ENCODE data around the gene CRABP2. TPM values are rescaled to one million over a fixed set of nuclear protein-coding genes. Genes with fewer than 3 reads are reported as not detected.

The CRABP2 gene
- total RNA-seq, 1 donor from 2014 or later = 0.55 TPM

DNA sequence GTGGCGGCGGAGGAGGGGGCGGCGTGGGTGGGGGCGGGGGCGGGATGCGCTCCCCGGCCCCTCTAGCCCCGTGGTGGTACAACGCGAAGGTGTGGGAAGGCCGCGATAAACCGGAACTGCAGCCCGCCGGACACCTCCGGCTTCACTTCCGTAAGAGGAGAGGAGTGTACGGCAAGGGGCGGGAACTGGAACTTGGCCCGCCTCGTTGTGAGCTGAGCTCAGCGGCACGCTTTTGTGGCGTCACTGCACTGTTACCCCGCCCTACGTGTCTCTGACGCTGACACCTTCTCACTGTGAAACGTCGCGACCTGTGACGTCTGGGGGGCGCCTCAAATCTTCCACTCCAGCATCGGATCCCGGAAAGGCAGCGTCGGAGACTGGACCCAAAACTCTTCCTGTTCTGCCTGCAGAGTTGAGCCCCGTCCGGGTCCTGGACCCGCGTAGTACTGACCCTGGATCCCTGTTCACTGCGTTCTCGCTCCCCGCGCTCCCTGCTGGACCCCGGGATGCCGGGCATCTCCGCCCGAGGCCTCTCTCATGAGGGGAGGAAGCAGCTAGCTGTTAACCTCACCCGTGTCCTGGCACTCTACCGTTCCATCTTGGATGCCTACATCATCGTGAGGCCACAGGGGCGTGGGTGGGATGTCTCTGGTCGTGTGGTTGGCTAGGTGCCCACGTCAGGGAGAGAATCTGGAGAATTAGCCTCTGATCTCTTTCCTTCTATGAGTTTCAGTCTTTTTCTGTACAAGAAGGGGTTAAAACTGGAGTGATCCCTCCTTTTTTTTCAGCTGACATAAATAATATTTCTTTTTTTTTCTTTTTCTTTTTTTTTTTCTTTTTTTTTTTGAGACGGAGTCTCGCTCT is 23.4 kb upstream of the CRABP2 start, which contains the start of gene ISG20L2:
Gene ISG20L2 (minus strand): TSS at position 168 of the 864 bp plus-strand sequence. CDS start 1,114 bp downstream, outside the sequence.
- no peak within 1 kb of the TSS for H3K4me3 Mint-ChIP-seq
- DNase-seq (peak; percentile 83), ATAC-seq (ENCODE audit: low read depth) (peak; percentile 91)
- ChIA-PET CTCF (interaction anchor here (1.0 to 6.5 kb wide), 3 partner anchors 23 to 40 kb away, joined by 4 to 182 read pairs (median 7); partner anchors contain the start of genes HDGF and PRCC), POLR2A (interaction anchor here (0.7 to 7.4 kb wide), 25 partner anchors 10 to 1324 kb away, joined by 3 to 153 read pairs (median 4); partner anchors contain the start of genes ARHGEF2, CRABP2, HDGF and MRPL24)
- no peaks in the 10 kb centered on the region for H3K27me3 Mint-ChIP-seq
- no peaks in the 10 kb centered on the region for H3K9me3 Mint-ChIP-seq
- H3K27ac Mint-ChIP-seq = peak within 1 kb of the TSS; percentile 93
- H3K36me3 Mint-ChIP-seq (ENCODE audit: low read depth) = peaks cover 47% of the 10 kb centered on the region
- H3K4me1 Mint-ChIP-seq = peaks cover 25% of the 10 kb centered on the region
- intact Hi-C loops (cut with micrococcal nuclease) = loop anchor here (1.0 to 2.0 kb wide), 5 partner anchors 12 to 272 kb away; partner anchors contain the start of genes HDGF, MRPL24 and PRCC
- TF ChIP-seq, protein P1, sequence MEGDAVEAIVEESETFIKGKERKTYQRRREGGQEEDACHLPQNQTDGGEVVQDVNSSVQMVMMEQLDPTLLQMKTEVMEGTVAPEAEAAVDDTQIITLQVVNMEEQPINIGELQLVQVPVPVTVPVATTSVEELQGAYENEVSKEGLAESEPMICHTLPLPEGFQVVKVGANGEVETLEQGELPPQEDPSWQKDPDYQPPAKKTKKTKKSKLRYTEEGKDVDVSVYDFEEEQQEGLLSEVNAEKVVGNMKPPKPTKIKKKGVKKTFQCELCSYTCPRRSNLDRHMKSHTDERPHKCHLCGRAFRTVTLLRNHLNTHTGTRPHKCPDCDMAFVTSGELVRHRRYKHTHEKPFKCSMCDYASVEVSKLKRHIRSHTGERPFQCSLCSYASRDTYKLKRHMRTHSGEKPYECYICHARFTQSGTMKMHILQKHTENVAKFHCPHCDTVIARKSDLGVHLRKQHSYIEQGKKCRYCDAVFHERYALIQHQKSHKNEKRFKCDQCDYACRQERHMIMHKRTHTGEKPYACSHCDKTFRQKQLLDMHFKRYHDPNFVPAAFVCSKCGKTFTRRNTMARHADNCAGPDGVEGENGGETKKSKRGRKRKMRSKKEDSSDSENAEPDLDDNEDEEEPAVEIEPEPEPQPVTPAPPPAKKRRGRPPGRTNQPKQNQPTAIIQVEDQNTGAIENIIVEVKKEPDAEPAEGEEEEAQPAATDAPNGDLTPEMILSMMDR (IDR thresholded peaks at IDR 0.05) = no peak

DNA sequence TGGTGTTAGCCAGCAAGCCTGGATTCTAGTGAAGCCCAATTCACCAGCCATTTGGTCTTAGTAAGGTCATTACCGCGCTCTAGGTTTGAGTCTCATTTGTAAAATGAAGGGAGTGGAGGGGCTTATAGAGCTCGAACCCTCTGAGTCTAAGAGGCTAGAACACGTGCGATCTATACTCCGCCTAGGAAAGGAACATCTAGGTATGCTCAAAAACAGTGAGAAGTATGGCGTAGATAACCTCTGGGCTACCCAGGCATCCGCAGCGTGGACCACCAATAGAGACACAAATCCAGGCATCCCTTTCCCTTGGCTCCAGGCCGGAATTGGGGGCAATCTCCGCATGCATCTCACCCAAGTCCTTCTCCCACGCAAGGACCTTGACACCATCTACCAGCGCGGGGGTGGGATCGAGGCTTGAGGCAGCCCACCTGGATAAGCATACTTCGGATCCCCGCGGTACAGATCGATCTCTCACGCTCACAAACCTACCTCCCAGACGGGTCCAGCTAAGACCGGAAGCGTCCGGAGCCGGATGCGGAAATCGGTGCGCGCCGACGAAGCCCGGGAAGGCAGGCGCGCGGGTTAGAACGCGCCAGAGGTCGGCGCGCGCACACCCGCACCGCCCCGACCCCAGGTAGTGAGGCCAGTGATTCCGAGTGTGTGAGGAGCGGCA is 22.7 kb upstream of the CRABP2 start, which contains the start of gene METTL25B:
Gene METTL25B (plus strand): TSS at position 544 of the 673 bp plus-strand sequence. CDS start 636 bp downstream, outside the sequence.
- ATAC-seq (ENCODE audit: low read depth) (peak; percentile 64), DNase-seq (peak; percentile 77)
- H3K4me1 Mint-ChIP-seq = peaks cover 25% of the 10 kb centered on the region
- H3K4me3 Mint-ChIP-seq = no peak within 1 kb of the TSS
- TF ChIP-seq, protein P1 (IDR thresholded peaks at IDR 0.05) = no peak
- H3K27me3 Mint-ChIP-seq = no peaks in the 10 kb centered on the region
- intact Hi-C loops (cut with micrococcal nuclease) = loop anchor here (1.0 to 2.0 kb wide), 5 partner anchors 13 to 271 kb away; partner anchors contain the start of genes HDGF, MRPL24 and PRCC
- ChIA-PET POLR2A (interaction anchor here (0.6 to 7.4 kb wide), 26 partner anchors 11 to 1323 kb away, joined by 3 to 153 read pairs (median 4); partner anchors contain the start of genes ARHGEF2, CRABP2, HDGF and MRPL24), CTCF (interaction anchor here (1.0 to 6.5 kb wide), 5 partner anchors 17 to 104 kb away, joined by 4 to 182 read pairs (median 7); partner anchors contain the start of genes HDGF and PRCC)
- H3K9me3 Mint-ChIP-seq = no peaks in the 10 kb centered on the region
- peak within 1 kb of the TSS; percentile 93 for H3K27ac Mint-ChIP-seq
- H3K36me3 Mint-ChIP-seq (ENCODE audit: low read depth) = peaks cover 47% of the 10 kb centered on the region

DNA sequence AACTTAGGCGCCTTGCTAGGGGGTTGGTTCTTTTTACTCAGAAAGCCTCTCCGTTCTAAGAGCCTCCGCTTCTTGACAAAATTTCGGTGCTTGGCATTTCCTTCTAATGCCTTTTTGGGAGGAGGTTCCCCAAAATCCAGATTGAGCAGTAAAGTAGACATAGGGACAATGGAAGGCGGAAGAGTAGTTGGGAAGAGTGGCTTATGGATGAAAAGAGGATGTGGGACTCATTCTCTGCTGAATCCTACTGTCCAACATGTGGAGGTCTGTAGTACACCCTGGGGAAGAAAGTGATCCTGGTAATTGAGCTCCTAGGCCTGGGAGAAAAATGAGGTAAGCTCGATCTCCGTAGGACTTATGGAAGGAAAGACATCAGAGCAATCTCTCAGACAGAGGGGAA is 22.1 kb upstream of the CRABP2 start:
- DNase-seq = no peak
- Mint-ChIP-seq H3K4me3 (no peak overlapping the region), H3K27ac (peak overlapping the region; percentile 93)

DNA sequence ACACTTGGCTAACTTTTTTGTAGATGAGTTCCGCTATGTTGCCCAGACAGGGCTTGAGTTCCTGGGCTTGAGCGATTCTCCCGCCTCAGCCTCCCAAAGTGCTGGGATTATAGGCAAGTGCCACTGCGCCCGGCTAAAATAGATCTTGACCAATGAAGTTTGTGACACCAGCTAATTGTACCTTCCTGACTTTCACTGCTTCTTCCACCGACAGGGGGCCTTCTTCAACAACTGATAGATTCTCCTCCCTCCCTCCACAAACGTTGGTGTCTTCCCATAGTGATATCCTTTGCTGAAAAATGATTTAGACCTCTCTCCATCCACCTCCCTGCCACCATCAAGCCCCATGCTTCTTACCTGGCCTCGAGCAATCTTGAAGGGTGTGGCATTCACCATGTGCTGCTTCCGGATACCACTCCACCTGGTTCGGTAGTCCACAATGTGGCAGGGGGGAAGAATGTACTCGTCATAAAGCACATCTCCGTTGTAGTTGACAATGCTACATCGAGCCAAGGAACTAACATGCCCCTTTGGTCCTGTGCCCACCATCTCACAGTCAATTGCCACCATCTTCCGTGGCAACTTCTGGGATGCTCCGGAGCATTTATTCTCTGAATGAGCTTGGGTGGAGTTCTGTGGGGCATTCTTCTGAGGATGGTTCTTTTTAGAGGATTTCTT is 21.3 kb upstream of the CRABP2 start:
- intact Hi-C loops (cut with micrococcal nuclease) = loop anchor here (1.0 kb wide), 3 partner anchors 20 to 134 kb away; partner anchors contain the start of gene NTRK1
- Mint-ChIP-seq H3K27ac (no peak overlapping the region), H3K9me3 (no peaks in the 10 kb centered on the region), H3K27me3 (no peaks in the 10 kb centered on the region), H3K36me3 (ENCODE audit: low read depth) (peaks cover 42% of the 10 kb centered on the region), H3K4me1 (peaks cover 25% of the 10 kb centered on the region), H3K4me3 (no peak overlapping the region)
- ATAC-seq (ENCODE audit: low read depth) (no peak), DNase-seq (no peak)
- TF ChIP-seq, protein P1 (IDR thresholded peaks at IDR 0.05) = no peak
- ChIA-PET POLR2A (interaction anchor here (0.5 to 7.4 kb wide), 11 partner anchors 9 to 225 kb away, joined by 3 to 153 read pairs (median 5); partner anchors contain the start of genes HDGF, MRPL24, NTRK1 and PRCC), CTCF (interaction anchor here (0.9 to 6.5 kb wide), 32 partner anchors 9 to 166 kb away, joined by 3 to 182 read pairs (median 8); partner anchors contain the start of genes CRABP2, HDGF, INSRR and MRPL24)

More for the DNA sequence above, 22.1 kb upstream of the CRABP2 start:
- H3K36me3 Mint-ChIP-seq (ENCODE audit: low read depth) = peaks cover 45% of the 10 kb centered on the region
- no peak for ATAC-seq (ENCODE audit: low read depth)
- ChIA-PET POLR2A (interaction anchor here (0.6 to 7.4 kb wide), 10 partner anchors 8 to 226 kb away, joined by 3 to 153 read pairs (median 7); partner anchors contain the start of genes HDGF, MRPL24 and PRCC), CTCF (interaction anchor here (1.2 to 6.5 kb wide), 11 partner anchors 16 to 132 kb away, joined by 3 to 182 read pairs (median 13); partner anchors contain the start of genes HDGF, INSRR, NES and NTRK1)
- peaks cover 25% of the 10 kb centered on the region for H3K4me1 Mint-ChIP-seq
- intact Hi-C loops (cut with micrococcal nuclease) = no loop called here
- TF ChIP-seq, protein P1 (IDR thresholded peaks at IDR 0.05) = no peak
- H3K27me3 Mint-ChIP-seq = no peaks in the 10 kb centered on the region
- no peaks in the 10 kb centered on the region for H3K9me3 Mint-ChIP-seq

Measured in activated B cell treated with CpG ODN at 0.5 μM for 24 hours (primary cell).